SH-SY5Y (cell line): ENCODE results near the gene TTF2.

Source experiments
- GATA2 ChIP-seq: IDR thresholded peaks from 2 replicates; pipeline ENCODE4 v1.6.1; 2011; ENCODE audit warnings: mild to moderate bottlenecking, low read depth, low read length
- GATA3 ChIP-seq: IDR thresholded peaks from 2 replicates; pipeline ENCODE4 v1.6.1; 2011; ENCODE audit warnings: low read depth, mild to moderate bottlenecking, low read length, moderate library complexity

DNA sequence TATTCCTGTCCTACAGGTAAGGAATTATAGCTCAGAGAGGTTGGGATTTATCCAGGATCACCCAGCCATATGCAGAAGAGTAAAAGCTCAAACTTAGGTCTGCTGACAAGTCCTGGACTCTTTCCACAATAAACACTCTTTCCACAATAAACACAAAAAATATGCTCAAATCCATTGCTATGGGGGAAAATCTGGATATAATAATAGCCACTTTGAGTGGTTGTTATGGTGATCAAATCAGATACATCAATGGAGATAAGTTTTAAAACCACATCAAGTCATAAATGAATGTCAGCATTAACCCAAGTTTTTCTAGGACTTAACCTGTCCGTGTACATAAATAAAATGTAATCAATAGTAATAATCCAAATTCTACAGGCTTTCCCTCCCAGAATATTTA is 22.3 kb upstream of the TTF2 start:
- peak; percentile 31; the same call in 1 of the 2 replicates for TF ChIP-seq GATA2
- peak; percentile 88 for TF ChIP-seq GATA3
